NCI-H774 (cell line): ENCODE results near the gene WHAMM.
"Not testable (repeated sequence)": the region's sequence is repeated elsewhere in the genome, so short reads cannot be mapped to it uniquely, and the experiment has no call there.

Experiments
- DNase-seq: peaks from one replicate; lab custom pipeline; 2025; lab: John Stamatoyannopoulos, UW

Gene WHAMM

DNA sequence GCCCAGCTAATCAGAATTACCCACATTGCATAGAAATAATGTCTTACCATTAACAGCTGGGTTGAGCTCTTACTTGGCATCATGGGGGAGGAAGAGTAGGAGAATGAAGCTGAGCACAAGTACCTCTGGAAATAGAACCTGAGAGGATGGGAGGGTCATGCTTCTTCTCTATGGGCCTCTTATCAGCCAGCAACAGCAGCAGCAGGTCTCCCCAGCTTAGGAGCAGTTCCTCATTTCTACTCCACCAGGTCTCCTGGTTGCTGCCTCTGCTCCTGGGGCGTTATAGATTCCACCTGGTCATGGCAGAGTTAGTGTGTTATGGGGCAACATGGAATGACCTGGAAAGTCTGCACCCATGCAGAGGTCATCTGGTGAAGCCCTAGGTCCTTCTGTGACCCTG, 6.9 kb upstream of the WHAMM start:
- no peak for DNase-seq

DNA sequence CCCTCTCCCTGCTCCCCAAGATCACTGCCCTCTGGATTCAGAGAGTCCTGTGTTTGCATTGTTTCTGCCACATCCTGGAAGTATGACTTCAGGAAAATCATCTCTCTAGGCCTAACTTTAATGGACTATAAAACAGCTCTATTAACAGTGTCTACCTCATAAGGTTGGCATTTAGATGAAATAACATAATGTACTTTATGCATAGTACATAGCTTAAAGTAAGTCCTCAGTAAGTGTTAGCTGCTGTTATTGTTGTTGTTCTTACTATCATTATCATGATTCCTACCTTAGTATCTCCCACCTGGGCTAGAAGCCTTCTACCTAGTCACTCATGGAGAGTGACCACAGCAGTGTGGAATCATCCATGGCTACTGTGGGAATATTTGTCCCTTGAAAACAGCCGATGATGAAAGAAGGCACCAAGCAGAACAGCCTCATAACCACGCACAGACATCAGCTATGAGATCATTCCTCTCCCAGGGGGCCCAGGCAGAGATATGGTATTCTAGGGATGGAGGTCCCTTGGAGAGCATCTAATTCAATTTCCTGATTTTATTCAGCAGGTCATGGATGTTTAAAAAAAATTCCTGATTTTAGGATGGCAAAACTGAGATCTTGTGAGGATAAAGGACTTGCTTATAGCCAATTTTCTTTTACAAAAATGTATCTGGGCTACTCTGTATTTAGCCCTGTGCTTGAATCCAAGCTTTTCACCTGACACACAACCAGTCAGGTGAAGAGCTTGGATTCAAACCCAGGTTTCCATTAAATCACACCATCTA, 5.4 kb upstream of the WHAMM start:
- no peak for DNase-seq

DNA sequence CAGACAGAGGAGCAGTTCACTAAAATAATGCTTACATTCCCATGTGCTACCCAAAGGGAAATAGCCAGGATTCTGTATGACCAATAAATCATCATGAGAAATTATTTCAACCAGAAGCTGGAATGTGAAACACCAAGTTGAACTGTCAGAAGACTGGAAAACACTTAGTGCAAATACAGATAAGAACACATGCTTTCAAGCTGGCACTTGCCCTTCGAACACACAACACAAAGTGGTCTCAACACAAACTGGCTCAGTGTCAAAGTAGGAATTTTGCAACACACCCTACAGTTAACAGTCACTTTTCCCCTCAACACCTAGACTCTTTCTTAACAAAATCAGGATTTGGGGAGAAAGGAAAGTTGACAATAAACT, 4.9 kb upstream of the WHAMM start:
- DNase-seq, result no peak

DNA sequence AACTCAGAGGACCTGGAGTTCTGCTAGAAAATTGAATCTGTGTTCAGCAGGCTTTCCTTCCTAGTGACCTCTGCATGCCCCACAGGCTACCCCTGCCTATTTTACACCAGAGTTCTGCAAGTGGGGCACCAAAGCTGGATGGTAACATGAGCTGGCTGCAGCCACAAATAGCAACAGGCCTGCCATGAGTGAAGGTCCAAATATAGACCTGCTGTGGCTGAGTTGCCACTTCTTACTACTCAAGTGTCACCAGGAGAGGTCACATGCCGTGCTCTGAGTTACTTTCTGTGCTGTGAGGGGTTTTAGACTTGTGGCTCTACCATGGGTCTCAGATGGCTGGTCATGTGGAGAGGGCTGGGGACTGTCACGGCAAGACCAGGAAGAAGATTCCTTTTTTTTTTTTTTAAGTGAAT, 3.4 kb upstream of the WHAMM start, which contains the start of gene FSD2:
Gene FSD2, minus strand, starts transcription at position 76 of the 413 bp plus-strand sequence. CDS start 18,679 bp downstream, outside the sequence.
- DNase-seq, result no peak

DNA sequence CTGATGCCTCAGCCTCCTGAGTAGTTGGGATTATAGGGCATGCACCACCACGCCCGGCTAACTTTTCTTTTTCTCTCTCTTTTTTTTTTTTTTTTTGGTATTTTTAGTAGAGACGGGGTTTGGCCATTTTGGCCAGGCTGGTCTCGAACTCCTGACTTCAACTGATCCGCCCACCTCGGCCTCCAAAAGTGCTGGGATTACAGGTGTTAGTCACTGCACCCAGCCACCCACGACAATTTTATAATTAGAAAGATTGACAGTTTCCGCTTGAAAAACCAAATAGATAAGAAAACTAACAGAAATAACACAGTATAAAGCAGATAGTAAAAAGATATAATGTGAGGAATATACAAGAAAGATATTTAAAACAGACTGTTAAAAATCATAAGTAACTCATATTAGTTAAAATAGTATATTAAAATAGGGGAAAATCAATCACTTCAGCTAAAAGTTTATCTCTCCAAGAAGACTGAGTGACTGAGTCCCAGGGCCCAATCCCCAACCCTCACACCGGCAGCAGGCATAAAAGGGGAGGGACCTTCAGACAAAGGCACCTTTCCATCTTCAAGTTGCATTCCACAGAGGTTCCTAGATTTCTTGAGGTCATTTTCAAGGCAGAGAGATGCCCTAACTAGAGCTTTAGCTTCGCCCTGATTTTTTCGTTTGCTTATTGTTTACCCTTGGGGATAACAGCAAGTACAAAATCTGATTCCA, 1.4 kb upstream of the WHAMM start:
- DNase-seq, result no peak

DNA sequence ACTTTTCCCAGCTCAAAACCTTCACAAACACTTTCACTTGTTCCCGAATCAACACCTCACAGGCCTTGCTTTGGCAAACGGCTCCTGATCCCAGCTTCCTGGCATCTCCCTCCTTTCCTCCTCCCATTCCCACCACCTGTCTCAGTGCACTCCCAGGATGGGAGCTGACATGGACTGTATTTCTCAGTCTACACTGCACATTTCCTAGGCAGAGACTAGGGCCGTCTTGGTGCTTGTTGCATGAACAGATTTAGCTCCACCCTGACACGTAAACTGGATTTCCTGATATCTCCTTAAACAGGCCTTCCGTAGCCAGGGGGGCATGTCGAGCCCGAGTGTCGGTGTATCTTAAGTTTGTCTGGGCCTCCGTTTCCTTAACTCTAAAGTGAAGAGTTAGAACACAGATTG, 790 bp upstream of the WHAMM start:
- DNase-seq, result no peak

DNA sequence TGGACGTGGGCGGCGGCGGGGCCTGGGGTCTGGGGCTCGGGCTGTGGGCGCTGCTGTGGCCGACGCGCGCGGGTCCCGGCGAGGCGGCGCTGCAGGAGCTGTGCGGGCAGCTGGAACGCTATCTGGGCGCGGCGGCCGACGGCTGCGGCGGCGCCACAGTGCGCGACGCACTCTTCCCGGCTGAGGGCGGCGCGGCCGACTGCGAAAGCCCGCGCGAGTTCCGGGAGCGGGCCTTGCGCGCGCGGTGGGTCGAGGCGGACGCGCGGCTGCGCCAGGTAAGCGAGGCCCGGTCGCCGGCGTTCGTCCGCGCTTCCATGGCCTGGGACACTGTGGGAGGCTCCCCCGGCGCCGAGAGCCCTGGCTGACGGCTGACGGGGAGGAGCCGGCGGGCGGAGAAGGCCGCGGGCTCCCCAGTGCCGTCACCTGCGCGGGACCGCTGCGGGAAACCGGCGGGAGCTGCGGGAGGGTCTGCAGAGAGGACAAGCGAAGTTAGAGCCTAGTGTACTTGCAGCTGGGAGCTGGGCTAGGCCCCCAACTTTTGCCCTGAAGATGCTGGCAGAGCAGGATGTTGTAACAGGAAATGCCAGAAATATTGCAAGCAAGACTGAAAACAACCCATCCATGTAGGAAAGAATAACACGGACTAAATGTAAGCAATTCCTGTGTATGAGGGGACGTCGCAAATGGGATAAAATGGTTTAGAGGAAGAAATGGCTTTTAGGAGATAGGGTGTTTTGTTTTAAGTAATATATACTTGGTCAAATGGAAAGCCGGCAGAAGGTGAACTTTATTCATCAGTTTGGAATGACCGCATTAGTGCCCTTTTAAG, 847 bp downstream of the WHAMM start:
- peak; percentile 13 for DNase-seq

DNA sequence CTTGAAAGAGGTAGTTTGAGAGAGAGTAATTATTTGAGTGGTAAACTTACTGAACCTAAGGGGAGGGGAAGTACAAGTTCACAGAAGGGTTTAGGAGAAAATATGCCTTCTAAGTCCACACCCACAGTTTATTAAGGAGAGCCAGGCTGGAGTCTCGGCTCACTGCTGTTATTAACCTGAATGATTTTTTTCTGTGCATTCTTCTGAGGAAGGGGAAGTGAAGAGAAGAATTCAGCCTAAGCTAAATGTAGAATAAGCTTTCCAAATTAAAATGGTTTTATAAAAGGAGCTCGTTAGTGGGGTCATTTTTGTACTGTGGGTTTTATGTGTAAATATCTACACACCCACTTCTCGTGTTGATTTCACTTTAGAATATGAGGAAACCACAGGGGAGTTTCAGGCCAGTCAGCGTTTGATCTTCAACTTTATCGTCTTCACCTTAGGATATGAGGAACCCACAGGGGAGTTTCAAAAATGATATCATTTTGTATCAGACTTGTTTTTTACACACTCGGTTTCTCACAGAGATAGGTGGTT, 1.5 kb downstream of the WHAMM start:
- no peak for DNase-seq

DNA sequence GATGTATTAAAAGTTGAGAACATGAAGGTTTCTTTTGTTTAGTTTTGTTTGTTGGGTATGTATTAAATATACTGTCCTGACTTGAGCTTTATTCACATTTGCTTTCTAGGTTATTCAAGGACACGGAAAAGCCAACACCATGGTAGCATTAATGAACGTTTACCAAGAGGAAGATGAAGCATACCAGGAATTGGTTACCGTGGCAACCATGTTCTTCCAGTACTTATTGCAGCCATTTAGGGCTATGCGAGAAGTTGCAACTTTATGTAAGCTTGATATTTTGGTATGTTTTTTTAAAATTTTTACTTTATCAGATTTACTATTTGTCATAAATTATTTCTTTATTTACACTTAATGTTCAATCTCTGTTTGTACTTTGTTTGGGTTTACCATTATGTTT, 3.6 kb downstream of the WHAMM start:
- no peak for DNase-seq

DNA sequence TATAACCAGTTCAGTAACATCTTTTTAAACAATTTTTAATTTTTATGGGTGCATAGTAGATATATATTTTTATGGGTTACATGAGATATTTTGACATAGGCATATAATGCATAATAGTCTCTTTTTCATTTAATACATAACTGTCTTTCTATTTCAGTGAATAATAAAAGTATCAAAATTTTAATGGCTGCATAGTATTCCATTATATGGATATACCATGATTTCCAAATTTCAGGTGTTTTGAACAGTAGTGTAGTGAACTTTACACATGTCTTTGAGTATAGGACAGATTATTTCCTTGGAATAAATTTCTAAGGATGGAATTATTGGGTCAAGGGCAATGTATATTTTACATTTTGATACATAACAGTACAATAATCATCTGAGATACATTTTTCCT, 10.7 kb downstream of the WHAMM start:
- DNase-seq, result no peak

DNA sequence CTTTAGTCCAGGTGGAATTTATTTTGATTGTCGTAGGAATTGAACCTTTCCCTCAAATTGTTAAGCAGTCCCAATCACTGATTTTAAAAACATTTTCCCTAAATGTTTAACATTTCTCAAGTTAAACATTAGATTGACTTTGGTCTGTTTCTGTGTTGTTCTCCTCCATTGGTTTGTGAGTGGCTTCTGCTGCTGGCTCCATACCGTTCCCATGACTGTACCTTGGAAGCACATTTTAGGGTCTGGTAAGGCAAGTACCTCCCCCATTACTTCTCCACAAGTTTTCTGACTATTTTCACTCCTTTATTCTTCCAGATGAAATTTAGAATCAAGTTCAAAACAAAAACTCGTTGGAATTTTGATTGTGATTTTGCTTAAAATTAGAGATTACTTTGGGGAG, 12.0 kb downstream of the WHAMM start:
- not testable (repeated sequence) for DNase-seq

DNA sequence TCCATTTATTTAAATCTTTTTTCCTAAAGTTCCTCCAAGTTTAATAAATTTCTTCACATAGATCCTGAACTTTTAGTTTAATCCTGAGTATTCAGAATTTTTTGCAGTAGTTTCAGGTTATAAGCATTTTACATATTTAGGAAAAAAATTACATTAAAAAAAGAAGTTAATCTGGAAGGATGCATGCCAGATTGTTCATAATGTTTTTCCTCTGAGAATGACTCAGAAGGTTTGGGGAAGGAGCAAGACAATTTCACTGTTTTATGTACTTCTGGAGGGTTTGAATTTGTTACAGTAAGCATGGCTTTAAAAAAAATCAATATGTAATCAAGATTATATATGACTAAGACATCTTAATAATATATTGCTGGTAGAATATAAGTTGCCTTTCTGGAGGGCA, 12.4 kb downstream of the WHAMM start:
- DNase-seq, result not testable (repeated sequence)

DNA sequence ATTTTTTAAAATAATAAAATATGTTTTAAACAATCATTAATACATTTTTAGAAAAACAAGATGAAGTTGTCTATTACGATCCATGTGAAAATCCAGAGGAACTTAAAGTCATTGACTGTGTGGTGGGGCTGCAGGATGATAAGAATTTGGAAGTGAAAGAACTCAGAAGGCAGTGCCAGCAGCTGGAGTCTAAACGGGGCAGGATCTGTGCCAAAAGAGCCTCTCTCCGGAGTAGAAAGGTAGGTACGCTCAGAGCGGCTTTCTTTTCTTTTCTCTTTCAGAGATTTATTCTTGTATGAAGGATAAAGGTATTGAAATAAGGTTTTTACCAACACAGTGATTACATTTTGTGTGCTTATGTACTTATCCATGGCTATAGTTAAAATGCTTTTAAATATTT, 13.6 kb downstream of the WHAMM start:
- DNase-seq, result no peak

DNA sequence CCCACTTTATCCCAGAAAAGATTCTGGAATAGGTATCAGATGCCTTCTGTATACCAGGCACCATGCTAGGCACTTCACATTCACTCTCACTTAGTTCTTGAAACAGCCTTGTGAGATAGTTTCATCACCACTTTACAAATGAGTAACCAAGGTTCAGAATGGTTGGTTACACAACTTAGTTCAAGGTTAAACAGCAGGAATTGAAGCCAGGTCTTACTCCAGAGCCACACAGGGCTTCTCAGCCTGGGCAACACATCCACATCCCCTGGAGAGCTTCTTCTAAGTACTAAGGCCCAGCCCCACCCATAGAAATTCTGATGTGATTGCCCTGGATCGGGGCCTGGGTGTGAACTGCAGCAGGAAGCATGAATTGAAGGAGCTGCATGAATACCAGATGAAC, 18.6 kb downstream of the WHAMM start:
- DNase-seq, result no peak

DNA sequence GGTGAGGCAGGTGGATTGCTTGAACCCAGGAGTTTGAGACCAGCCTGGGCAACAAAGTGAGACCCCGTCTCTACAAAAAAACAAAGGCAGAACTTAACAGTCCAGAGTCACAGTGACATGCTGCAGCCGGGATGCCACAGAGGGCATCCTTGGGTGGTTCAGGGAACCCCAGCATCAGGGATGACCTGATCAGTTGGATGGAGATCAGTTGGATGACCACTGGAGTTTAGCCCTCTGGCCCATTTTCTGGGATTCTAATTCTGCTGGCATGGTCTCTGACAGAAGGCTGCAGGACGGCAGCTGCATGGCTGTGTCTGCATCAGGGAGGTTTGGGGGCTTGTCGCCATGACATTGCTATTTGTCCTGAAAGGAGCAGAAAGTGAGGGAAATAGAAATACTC, 19.8 kb downstream of the WHAMM start:
- DNase-seq, result no peak

DNA sequence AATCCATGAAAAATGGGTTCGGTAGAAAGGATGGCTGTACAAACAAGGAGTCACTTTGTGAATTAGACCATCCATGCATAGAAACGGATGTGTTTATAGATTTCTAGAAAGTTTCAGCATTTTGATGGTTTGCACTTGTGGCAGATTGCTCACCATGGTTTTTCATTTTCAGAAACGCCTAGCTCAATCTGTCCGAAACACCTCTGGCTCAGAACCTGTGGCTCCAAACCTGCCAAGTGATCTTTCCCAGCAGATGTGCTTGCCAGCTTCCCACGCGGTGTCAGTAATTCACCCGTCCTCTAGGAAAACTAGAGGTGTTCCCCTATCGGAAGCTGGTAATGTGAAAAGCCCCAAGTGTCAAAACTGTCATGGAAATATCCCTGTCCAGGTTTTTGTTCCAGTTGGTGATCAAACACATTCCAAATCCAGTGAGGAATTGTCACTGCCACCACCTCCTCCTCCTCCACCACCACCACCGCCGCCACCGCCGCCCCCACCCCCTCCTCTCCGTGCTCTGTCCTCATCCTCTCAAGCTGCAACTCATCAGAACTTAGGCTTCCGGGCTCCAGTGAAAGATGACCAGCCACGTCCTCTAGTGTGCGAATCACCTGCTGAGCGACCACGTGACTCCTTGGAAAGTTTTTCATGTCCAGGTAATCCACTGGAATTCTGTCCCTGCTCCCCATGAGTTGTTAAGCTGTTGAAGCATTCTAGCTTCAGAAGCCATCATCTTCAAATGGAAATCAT, 21.2 kb downstream of the WHAMM start:
- no peak for DNase-seq

DNA sequence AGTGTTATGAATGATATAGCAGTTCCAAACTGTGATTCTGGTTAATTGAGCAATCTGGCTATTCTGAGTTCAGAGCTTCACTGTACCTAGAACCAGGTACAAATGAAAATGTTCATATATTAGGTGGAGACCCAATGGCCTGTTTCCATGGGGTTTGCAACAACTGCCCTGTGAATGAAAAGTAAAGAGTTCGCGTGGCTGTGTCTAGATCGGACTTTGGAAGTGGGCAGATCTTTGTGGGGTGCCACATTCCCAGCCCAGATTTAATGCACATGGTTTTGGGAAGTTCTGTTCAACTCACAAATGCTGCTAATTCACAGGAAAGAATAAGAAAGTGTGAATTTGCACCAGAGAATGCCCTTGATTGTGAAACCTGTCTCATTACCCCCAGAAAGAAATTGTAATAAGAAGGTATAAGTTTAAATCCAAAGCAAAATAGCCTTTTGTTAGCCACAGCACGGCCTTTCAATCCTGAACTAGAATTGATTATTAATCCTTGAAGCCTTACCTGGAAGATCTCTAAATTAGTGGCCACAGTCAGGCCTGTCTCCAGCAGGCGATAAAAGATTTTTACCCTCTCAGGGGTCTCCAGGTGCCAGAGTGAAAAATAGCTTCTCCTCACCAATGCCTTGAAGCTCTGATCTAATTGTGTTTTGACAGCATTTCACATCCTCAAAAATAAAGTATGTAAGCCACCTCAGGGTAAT, 22.6 kb downstream of the WHAMM start:
- no peak for DNase-seq

DNA sequence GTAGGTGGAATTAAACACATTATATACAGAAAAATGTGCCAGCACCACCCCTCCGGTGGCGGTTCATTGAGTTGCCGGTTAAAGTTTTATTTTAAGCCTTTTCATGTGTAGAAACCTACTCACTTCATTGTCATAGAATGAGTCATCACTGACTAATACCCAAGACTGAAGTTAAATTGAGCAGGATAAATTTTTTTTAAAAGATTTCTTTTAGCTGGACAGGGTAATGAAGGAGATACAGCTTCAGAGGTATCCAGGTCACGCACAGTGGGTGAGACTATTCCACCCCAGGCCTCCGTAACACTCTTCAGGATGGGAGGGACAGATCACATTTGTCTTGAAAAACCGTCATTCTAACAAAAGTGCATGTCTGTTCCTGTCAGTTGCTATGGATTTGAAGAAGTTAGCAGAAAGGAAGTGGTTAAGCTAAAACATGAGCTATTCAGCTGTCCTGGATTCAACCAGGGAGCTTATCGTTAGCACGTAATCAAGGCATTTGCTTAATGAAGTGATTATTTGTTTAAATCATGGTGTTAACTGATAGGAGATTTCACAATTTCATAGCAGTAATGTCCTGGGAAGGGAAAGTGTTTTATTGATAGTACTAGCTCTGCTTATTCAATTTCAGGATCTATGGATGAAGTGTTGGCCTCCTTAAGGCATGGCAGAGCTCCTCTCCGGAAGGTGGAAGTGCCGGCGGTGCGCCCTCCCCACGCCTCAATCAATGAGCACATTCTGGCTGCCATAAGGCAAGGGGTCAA, 23.4 kb downstream of the WHAMM start:
- DNase-seq, result no peak

DNA sequence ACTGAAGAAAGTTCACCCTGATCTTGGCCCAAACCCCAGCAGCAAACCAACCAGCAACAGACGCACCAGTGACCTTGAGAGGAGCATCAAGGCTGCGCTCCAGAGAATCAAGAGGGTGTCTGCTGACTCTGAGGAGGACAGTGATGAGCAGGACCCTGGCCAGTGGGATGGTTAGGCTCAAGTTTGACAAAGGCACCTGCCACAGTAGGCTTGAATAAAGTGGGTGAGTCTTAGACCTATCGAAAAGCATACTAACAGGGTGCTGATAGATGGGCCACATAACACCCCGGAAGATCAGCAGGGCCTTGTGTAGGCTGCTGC, 23.9 kb downstream of the WHAMM start:
- DNase-seq, result no peak

DNA sequence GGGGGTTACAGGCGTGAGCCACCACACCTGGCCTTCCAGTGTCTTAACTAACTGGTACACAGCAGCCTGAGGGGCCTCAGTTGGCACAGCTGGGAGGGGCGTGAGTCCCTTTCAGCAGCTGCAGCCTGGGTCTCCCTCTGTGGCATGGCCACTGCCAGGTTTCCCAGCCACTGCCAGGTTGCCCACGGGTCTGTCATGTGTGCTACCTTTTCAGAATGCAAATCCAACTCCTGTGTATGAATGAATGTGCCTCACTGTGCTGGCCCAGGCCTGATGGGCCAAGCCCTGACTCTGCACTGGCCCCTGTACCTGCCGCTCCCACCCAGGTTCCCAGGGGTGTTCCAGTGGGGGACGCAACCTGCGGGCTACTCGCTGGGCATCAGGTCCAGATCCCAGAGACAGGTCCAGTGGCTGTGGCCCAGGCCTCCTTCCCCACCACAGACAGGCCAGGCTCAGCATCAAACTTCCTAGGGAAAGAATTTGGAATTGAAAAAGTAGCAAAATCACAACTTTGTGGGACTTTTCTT, 26.0 kb downstream of the WHAMM start:
- no peak for DNase-seq
